Measurements from ENCODE around the gene ZWILCH.

The ZWILCH gene

GRCh38 chr15:66484539-66485112 lies 20.5 kb upstream of the ZWILCH start:
- H3K27me3 ChIP-seq (replicated peaks; ENCODE audit: insufficient read depth, low read length) = no peaks in the 10 kb centered on the region
- H3K79me2 ChIP-seq (ENCODE audit: low read length) = no peaks in the 10 kb centered on the region
- DNase-seq = no peak
- no peaks in the 10 kb centered on the region for H3F3A ChIP-seq (ENCODE audit: insufficient read depth, low read length)
- H3K4me1 ChIP-seq (ENCODE audit: low read length) = no peaks in the 10 kb centered on the region
- no peaks in the 10 kb centered on the region; the same call in 1 of the 2 replicates for H4K20me1 ChIP-seq (ENCODE audit: insufficient read depth, low read length)
- TF ChIP-seq CTCF (IDR thresholded peaks at IDR 0.05; ENCODE audit: low read length) = no peak
- TF ChIP-seq EZH2phosphoT487 (IDR thresholded peaks at IDR 0.05; ENCODE audit: low read length) = no peak
- TF ChIP-seq EZH2 (optimal IDR thresholded peaks at IDR 0.05; ENCODE audit: low read depth, low read length) = no peak
- no peaks in the 10 kb centered on the region for H3K9me3 ChIP-seq (replicated peaks; ENCODE audit: insufficient read depth, low read length)
- no peaks in the 10 kb centered on the region for H3K36me3 ChIP-seq (replicated peaks; ENCODE audit: insufficient read depth, low read length)
- H3K9me2 ChIP-seq (replicated peaks; ENCODE audit: insufficient read depth, low read length) = no peaks in the 10 kb centered on the region
- H3K9ac ChIP-seq (ENCODE audit: low read length) = no peak overlapping the region
- H3K4me2 ChIP-seq (ENCODE audit: low read depth, low read length) = no peak overlapping the region
- no peak overlapping the region for H2AFZ ChIP-seq (ENCODE audit: low read length)
- H3K27ac ChIP-seq (ENCODE audit: low read length) = no peak overlapping the region
- H3K4me3 ChIP-seq (ENCODE audit: low read length) = no peak overlapping the region

GRCh38 chr15:66486887-66487286 lies 18.2 kb upstream of the ZWILCH start:
- no peak overlapping the region for H3K9ac ChIP-seq (ENCODE audit: low read length)
- H3F3A ChIP-seq (ENCODE audit: insufficient read depth, low read length) = no peaks in the 10 kb centered on the region
- H3K27ac ChIP-seq (ENCODE audit: low read length) = no peak overlapping the region
- no peak overlapping the region for H2AFZ ChIP-seq (ENCODE audit: low read length)
- no peak overlapping the region for H3K4me2 ChIP-seq (ENCODE audit: low read depth, low read length)
- H3K9me2 ChIP-seq (replicated peaks; ENCODE audit: insufficient read depth, low read length) = no peaks in the 10 kb centered on the region
- no peaks in the 10 kb centered on the region for H3K4me1 ChIP-seq (ENCODE audit: low read length)
- no peaks in the 10 kb centered on the region for H3K27me3 ChIP-seq (replicated peaks; ENCODE audit: insufficient read depth, low read length)
- no peak for DNase-seq
- no peak overlapping the region for H3K4me3 ChIP-seq (ENCODE audit: low read length)
- TF ChIP-seq CTCF (IDR thresholded peaks at IDR 0.05; ENCODE audit: low read length) = no peak
- TF ChIP-seq EZH2phosphoT487 (IDR thresholded peaks at IDR 0.05; ENCODE audit: low read length) = no peak
- H3K9me3 ChIP-seq (replicated peaks; ENCODE audit: insufficient read depth, low read length) = no peaks in the 10 kb centered on the region
- H3K36me3 ChIP-seq (replicated peaks; ENCODE audit: insufficient read depth, low read length) = no peaks in the 10 kb centered on the region
- no peaks in the 10 kb centered on the region for H3K79me2 ChIP-seq (ENCODE audit: low read length)
- no peaks in the 10 kb centered on the region; the same call in 1 of the 2 replicates for H4K20me1 ChIP-seq (ENCODE audit: insufficient read depth, low read length)

- Histone ChIP-seq H3K4me1 (ENCODE audit: low read length) (no peaks in the 10 kb centered on the region), H3K27ac (ENCODE audit: low read length) (no peak overlapping the region), H3K4me2 (ENCODE audit: low read depth, low read length) (no peak overlapping the region), H3K79me2 (ENCODE audit: low read length) (no peaks in the 10 kb centered on the region), H3K4me3 (ENCODE audit: low read length) (no peak overlapping the region), H3K9me3 (replicated peaks; ENCODE audit: insufficient read depth, low read length) (no peaks in the 10 kb centered on the region), H3K27me3 (replicated peaks; ENCODE audit: insufficient read depth, low read length) (no peaks in the 10 kb centered on the region), H3K9me2 (replicated peaks; ENCODE audit: insufficient read depth, low read length) (no peaks in the 10 kb centered on the region), H2AFZ (ENCODE audit: low read length) (no peak overlapping the region), H3F3A (ENCODE audit: insufficient read depth, low read length) (no peaks in the 10 kb centered on the region), H4K20me1 (ENCODE audit: insufficient read depth, low read length) (no peaks in the 10 kb centered on the region; the same call in 1 of the 2 replicates), H3K9ac (ENCODE audit: low read length) (no peak overlapping the region), H3K36me3 (replicated peaks; ENCODE audit: insufficient read depth, low read length) (no peaks in the 10 kb centered on the region; the same call in 1 of the 2 replicates)
- TF ChIP-seq EZH2 (optimal IDR thresholded peaks at IDR 0.05; ENCODE audit: low read depth, low read length) (no peak), CTCF (IDR thresholded peaks at IDR 0.05; ENCODE audit: low read length) (no peak), EZH2phosphoT487 (IDR thresholded peaks at IDR 0.05; ENCODE audit: low read length) (no peak)
- no peak for DNase-seq
Observed at GRCh38 chr15:66488525-66488924, 16.6 kb upstream of the ZWILCH start.
